Bronchial epithelial cell (primary cell): ENCODE data around the gene TCF19. TPM values are rescaled to one million over a fixed set of nuclear protein-coding genes. Genes with fewer than 3 reads are reported as not detected.

Experiments used
- DNase-seq: peaks from one replicate; pipeline ENCODE4 v3.0.0-alpha.2; 2010; ENCODE audit warnings: low read depth
- FAIRE-seq: peaks from 2 replicates; lab custom pipeline; 2011; peaks lifted over from hg19 to GRCh38; lab: Jason Lieb, UNC
- H3K27me3 ChIP-seq: 2 replicates; pipeline ENCODE4 v1.5.1; 2011; ENCODE audit warnings: low read length; ENCODE audit not compliant: control insufficient read depth, insufficient read depth
- H3K36me3 ChIP-seq: 2 replicates; pipeline ENCODE4 v1.5.1; 2011; ENCODE audit warnings: low read length; ENCODE audit not compliant: control insufficient read depth, insufficient read depth
- H3K4me3 ChIP-seq: 2 replicates; pipeline ENCODE4 v1.5.1; 2011; ENCODE audit warnings: mild to moderate bottlenecking, low read depth, low read length, control low read depth
- total RNA-seq: library from RNA; depleted of rRNA; stranded (reverse); fragments of >200 nt; gene quantifications from 2 replicates; pipeline ENCODE4 v1.2.1, GENCODE V29; 2014
- TF ChIP-seq, protein P1 (sequence below): IDR thresholded peaks from 2 replicates; pipeline ENCODE4 v1.5.1; 2011; ENCODE audit warnings: mild to moderate bottlenecking, moderate library complexity, low read length, control low read depth, inconsistent platforms; ENCODE audit not compliant: insufficient read depth, severe bottlenecking

Gene TCF19
- total RNA-seq, 1 donor from 2014 or later, result 1.1 TPM

DNA sequence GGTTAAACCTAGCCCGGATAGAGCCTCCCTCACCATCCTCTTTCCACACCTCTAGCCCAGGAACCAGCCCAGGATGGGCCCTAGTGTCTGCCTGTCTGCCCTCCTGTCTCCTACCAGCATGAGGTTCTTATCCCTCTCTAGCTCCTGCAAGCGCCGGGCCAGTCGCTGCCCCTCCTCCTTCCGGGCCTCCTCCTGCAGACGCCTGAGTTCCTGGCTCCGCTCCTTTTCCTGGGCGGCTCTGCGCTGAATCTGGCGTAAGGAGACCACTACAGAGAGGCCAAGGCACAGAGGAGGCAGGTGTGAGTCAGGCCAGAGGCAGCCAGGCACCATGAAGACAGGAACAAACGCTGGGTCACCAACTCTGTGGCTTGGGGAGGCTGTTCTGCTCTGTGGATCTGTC lies 15.2 kb upstream of the TCF19 start:
- Histone ChIP-seq H3K4me3 (no peak overlapping the region), H3K27me3 (no peaks in the 10 kb centered on the region), H3K36me3 (peaks cover 4% of the 10 kb centered on the region)
- DNase-seq (peak; percentile 45), FAIRE-seq (no peak)
- TF ChIP-seq, protein P1, sequence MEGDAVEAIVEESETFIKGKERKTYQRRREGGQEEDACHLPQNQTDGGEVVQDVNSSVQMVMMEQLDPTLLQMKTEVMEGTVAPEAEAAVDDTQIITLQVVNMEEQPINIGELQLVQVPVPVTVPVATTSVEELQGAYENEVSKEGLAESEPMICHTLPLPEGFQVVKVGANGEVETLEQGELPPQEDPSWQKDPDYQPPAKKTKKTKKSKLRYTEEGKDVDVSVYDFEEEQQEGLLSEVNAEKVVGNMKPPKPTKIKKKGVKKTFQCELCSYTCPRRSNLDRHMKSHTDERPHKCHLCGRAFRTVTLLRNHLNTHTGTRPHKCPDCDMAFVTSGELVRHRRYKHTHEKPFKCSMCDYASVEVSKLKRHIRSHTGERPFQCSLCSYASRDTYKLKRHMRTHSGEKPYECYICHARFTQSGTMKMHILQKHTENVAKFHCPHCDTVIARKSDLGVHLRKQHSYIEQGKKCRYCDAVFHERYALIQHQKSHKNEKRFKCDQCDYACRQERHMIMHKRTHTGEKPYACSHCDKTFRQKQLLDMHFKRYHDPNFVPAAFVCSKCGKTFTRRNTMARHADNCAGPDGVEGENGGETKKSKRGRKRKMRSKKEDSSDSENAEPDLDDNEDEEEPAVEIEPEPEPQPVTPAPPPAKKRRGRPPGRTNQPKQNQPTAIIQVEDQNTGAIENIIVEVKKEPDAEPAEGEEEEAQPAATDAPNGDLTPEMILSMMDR, result no peak

DNA sequence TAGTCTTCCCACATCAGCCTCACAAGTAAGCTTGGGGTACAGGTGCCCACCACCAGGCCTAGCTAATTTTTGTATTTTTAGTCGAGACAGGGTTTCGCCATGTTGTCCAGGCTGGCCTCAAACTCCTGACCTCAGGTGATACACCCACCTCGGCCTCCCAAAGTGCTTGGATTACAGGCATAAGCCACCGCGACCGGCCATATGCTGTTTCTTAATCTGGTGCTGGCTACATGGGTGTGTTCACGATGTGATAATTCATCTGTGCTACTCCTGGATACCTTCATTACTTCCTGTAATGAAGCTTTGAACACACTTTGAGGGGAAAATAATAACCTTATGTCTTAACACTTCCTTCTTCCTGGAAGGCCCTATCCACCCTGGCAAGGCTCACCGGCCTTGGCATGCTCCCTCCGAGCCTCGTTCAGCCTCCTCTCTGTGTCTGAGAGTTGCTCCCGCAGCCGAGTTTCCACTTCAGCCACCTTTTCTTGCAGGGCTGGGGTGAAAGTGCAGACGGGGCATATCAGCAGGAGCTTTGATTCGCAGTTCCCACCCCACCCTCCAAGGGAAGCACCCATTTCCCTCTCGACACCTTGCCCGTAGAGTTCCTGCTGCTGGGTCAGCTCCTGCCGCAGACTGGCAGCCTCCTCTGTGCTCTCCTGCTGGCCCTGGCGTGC lies 14.0 kb upstream of the TCF19 start:
- Histone ChIP-seq H3K27me3 (no peaks in the 10 kb centered on the region), H3K4me3 (no peak overlapping the region), H3K36me3 (peaks cover 4% of the 10 kb centered on the region)
- TF ChIP-seq, protein P1, result no peak
- FAIRE-seq, result no peak
- DNase-seq, result no peak

DNA sequence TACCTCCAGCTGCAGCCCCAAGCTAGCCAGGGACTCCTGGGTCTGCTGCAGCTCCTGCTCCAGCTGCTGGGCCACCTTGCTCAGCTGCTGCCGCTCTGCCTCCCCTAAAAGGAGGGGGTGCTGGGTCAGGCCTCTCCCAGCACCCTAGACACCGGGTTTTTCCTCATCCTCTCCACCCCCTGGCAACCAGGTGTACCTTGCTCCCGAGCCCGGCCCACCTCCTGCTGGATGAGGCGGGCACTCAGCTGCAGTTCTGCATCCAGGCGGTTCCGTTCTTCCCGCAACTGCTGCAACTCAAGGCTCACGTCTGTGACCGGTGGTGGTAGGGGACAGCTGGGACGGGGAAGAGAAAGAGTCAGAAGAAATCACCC lies 13.4 kb upstream of the TCF19 start:
- H3K4me3 ChIP-seq, result no peak overlapping the region
- DNase-seq, result no peak
- FAIRE-seq, result no peak
- H3K36me3 ChIP-seq, result peaks cover 4% of the 10 kb centered on the region
- no peaks in the 10 kb centered on the region for H3K27me3 ChIP-seq
- TF ChIP-seq, protein P1, result no peak

DNA sequence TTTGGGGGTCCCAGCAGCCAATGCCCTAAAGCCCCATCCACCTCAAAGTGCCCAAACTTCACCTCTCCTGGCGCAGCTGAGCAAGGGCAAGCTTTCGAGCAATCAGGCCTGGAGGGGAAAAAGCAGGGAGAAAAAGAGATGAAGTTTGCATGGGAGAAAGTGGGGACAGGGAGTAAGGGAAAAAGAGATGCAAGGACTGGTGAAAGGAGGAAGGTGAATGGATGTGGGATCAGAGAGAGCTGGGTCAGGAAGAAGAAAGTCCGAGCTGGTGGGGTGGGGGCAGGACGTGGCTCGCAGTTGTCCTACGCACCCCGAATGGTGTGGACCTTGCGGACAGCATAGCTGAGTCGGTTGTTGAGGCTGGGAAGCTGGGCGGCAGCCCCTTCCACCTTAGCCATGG lies 13.0 kb upstream of the TCF19 start:
- TF ChIP-seq, protein P1, result no peak
- Histone ChIP-seq H3K27me3 (no peaks in the 10 kb centered on the region), H3K36me3 (peaks cover 9% of the 10 kb centered on the region), H3K4me3 (no peak overlapping the region)
- DNase-seq, result no peak
- FAIRE-seq, result no peak

DNA sequence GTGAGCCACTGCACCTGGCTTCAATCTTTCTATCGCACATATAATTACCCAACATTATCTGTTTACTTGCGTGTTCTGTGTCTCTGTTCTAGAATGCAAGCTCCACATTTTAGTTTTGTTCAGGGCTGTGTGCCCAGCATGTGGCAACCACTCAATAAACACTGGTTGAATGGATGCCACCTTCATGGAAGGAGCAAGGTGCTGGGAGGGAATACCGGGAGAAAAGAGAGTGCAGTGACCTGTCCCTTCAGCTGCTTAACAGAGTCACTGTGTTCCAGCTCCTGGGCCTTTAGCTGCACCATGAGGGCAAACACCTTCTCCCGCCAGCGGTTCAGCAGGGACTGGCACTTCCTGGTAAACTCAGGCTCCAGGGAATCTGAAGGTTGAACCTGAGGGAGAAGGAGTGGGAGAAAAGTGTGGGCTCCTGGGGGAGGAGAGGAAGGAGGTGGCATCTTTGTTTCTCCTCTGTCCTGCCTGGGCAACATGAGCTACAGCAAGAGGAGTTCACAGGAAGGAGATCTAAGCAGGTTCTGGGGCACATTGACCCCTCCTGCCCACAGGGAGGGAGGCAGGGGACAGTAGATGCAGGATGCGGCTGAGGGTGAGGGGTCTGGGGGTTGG lies 8.5 kb upstream of the TCF19 start:
- H3K36me3 ChIP-seq, result peaks cover 6% of the 10 kb centered on the region
- FAIRE-seq (no peak), DNase-seq (no peak)
- no peaks in the 10 kb centered on the region for H3K27me3 ChIP-seq
- no peak overlapping the region for H3K4me3 ChIP-seq
- TF ChIP-seq, protein P1, result no peak
